IMR-90 (cell line): ENCODE results near the gene SLC12A7. TPM values are rescaled to one million over a fixed set of nuclear protein-coding genes. Genes with fewer than 3 reads are reported as not detected.

Source experiments
- ATAC-seq: fragments of 200-7000 bp; cut with Tn5 transposase; 2 replicates; pipeline ENCODE4 v1.9.1; 2020; ENCODE audit warnings: low read depth, mild to moderate bottlenecking, moderate library complexity
- BruUV-seq: library from RNA; stranded (reverse); fragments of 400-500 nt; replicated peaks from 2 replicates; lab custom pipeline; 2021; lab: Mats Ljungman, UMichigan
- CTCF ChIA-PET: fragments of 300-600 bp; formaldehyde crosslinking; extraction: SDS; loops from one replicate; lab custom pipeline; 2021; ENCODE audit warnings: antibody characterized with exemption; lab: Yijun Ruan, JAX
- POLR2A ChIA-PET: fragments of 300-600 bp; sonication (Branson Sonifier 250); formaldehyde crosslinking; loops from one replicate; lab custom pipeline; 2022; ENCODE audit warnings: antibody characterized with exemption; ENCODE audit not compliant: unreplicated experiment; lab: Charles Lee
- DNase-seq: peaks from one replicate; pipeline ENCODE4 v3.0.0; 2013
- H2AFZ ChIP-seq: replicated peaks from 2 replicates; pipeline ENCODE3; 2013; ENCODE audit warnings: low read length, mild to moderate bottlenecking; ENCODE audit not compliant: poor library complexity
- H2AK5ac ChIP-seq: 2 replicates; pipeline ENCODE4 v1.6.1; 2013; ENCODE audit warnings: low read depth, low read length, inconsistent platforms
- H2AK9ac ChIP-seq: replicated peaks from 2 replicates; pipeline ENCODE3; 2013; ENCODE audit warnings: mild to moderate bottlenecking, low read depth, low read length, moderate library complexity; ENCODE audit not compliant: poor library complexity
- H2BK120ac ChIP-seq: 2 replicates; pipeline ENCODE4 v1.6.1; 2013; ENCODE audit warnings: low read depth, low read length, inconsistent platforms
- H2BK15ac ChIP-seq: 3 replicates; pipeline ENCODE4 v1.6.1; 2013; ENCODE audit warnings: low read depth, low read length, inconsistent platforms
- H2BK20ac ChIP-seq: 2 replicates; pipeline ENCODE4 v1.6.1; 2013; ENCODE audit warnings: low read depth, mild to moderate bottlenecking, inconsistent platforms, low read length, moderate library complexity
- H2BK5ac ChIP-seq: 2 replicates; pipeline ENCODE4 v1.6.1; 2013; ENCODE audit warnings: mild to moderate bottlenecking, low read depth, low read length, inconsistent platforms; ENCODE audit not compliant: poor library complexity, severe bottlenecking
- H3K14ac ChIP-seq: replicated peaks from 2 replicates; pipeline ENCODE4 v1.6.1; 2013; ENCODE audit warnings: low read depth, low read length, inconsistent platforms
- H3K18ac ChIP-seq: 2 replicates; pipeline ENCODE4 v1.6.1; 2013; ENCODE audit warnings: low read depth, low read length, control low read depth
- H3K23ac ChIP-seq: 2 replicates; pipeline ENCODE4 v1.6.1; 2013; ENCODE audit warnings: low read depth, low read length, inconsistent platforms
- H3K27ac ChIP-seq: 2 replicates; pipeline ENCODE4 v1.5.1; 2013; ENCODE audit warnings: mild to moderate bottlenecking, control low read depth, low read length; ENCODE audit not compliant: insufficient read depth
- H3K27me3 ChIP-seq: 2 replicates; pipeline ENCODE4 v1.6.1; 2013; ENCODE audit warnings: low read length; ENCODE audit not compliant: control insufficient read depth, insufficient read depth
- H3K36me3 ChIP-seq: 2 replicates; pipeline ENCODE4 v1.6.1; 2013; ENCODE audit warnings: low read length, mixed read lengths; ENCODE audit not compliant: control insufficient read depth, insufficient read depth
- H3K4ac ChIP-seq: 2 replicates; pipeline ENCODE4 v1.6.1; 2013; ENCODE audit warnings: low read depth, low read length, inconsistent platforms
- H3K4me1 ChIP-seq: 2 replicates; pipeline ENCODE4 v1.6.1; 2013; ENCODE audit warnings: low read length, mixed read lengths; ENCODE audit not compliant: control insufficient read depth, insufficient read depth
- H3K4me2 ChIP-seq: 2 replicates; pipeline ENCODE4 v1.6.1; 2013; ENCODE audit warnings: low read depth, mild to moderate bottlenecking, control low read depth, low read length, moderate library complexity
- H3K4me3 ChIP-seq: 2 replicates; pipeline ENCODE4 v1.5.1; 2013; ENCODE audit warnings: low read depth, mild to moderate bottlenecking, control low read depth, low read length, moderate library complexity; ENCODE audit not compliant: insufficient read depth
- H3K56ac ChIP-seq: 2 replicates; pipeline ENCODE4 v1.6.1; 2013; ENCODE audit warnings: low read length, inconsistent platforms; ENCODE audit not compliant: insufficient read depth; ENCODE audit errors: extremely low read depth
- H3K79me1 ChIP-seq, 2 experiments: 2 replicates each; pipeline ENCODE4 v1.6.1; 2013; ENCODE audit warnings: low read length in 2 of 2, inconsistent platforms in 1 of 2, low read depth in 1 of 2
- H3K9ac ChIP-seq: 2 replicates; pipeline ENCODE4 v1.6.1; 2013; ENCODE audit warnings: low read depth, low read length, control low read depth
- H3K9me1 ChIP-seq: 2 replicates; pipeline ENCODE4 v1.6.1; 2013; ENCODE audit warnings: low read length, inconsistent platforms; ENCODE audit not compliant: insufficient read depth
- H3K9me3 ChIP-seq: 2 replicates; pipeline ENCODE4 v1.6.1; 2013; ENCODE audit warnings: low read length; ENCODE audit not compliant: control insufficient read depth, insufficient read depth
- H4K20me1 ChIP-seq: 2 replicates; pipeline ENCODE4 v1.6.1; 2013; ENCODE audit warnings: low read length, inconsistent platforms; ENCODE audit not compliant: insufficient read depth
- H4K5ac ChIP-seq: 2 replicates; pipeline ENCODE4 v1.6.1; 2013; ENCODE audit warnings: mild to moderate bottlenecking, low read depth, low read length, control low read depth
- H4K8ac ChIP-seq, 2 experiments: 2 replicates each; pipeline ENCODE4 v1.6.1; 2013; ENCODE audit warnings: low read depth in 2 of 2, low read length in 2 of 2, control low read depth in 1 of 2, inconsistent platforms in 1 of 2
- H4K91ac ChIP-seq: 2 replicates; pipeline ENCODE4 v1.6.1; 2013; ENCODE audit warnings: low read depth, low read length, inconsistent platforms; ENCODE audit not compliant: insufficient read depth
- BHLHE40 ChIP-seq: fragments of 150-350 bp; IDR thresholded peaks from 2 replicates; pipeline ENCODE4 v1.6.1; 2016; ENCODE audit warnings: mild to moderate bottlenecking, low read depth, low read length
- ELK1 ChIP-seq: fragments of 150-350 bp; IDR thresholded peaks from 2 replicates; pipeline ENCODE4 v1.6.1; 2016; ENCODE audit warnings: low read depth, mild to moderate bottlenecking, low read length, moderate library complexity, borderline replicate concordance
- MAFK ChIP-seq: IDR thresholded peaks from 2 replicates; pipeline ENCODE4 v1.6.1; 2012; ENCODE audit warnings: low read depth, low read length, improper control_type of control experiment
- MXI1 ChIP-seq: IDR thresholded peaks from 2 replicates; pipeline ENCODE4 v1.6.1; 2012; ENCODE audit warnings: low read depth, mild to moderate bottlenecking, low read length, moderate library complexity, borderline replicate concordance
- NFE2L2 ChIP-seq: fragments of 150-350 bp; IDR thresholded peaks from 2 replicates; pipeline ENCODE4 v1.6.1; 2016; ENCODE audit warnings: low read depth, mild to moderate bottlenecking, low read length
- RAD21 ChIP-seq: IDR thresholded peaks from 2 replicates; pipeline ENCODE4 v1.6.1; 2012; ENCODE audit warnings: low read length, improper control_type of control experiment
- SMC3 ChIP-seq: fragments of 150-350 bp; IDR thresholded peaks from 2 replicates; pipeline ENCODE4 v1.6.1; 2016; ENCODE audit warnings: low read depth, mild to moderate bottlenecking, antibody characterized with exemption, low read length, moderate library complexity
- WGBS, 2 experiments: methylation state at CpG; one replicate each; pipeline versions ENCODE4 v1.1.5 to v1.1.7; 2013; ENCODE audit warnings: missing lambda C conversion rate in 2 of 2; ENCODE audit not compliant: insufficient read length in 1 of 2; ENCODE audit errors: extremely low coverage in 2 of 2; 5-methylcytosine and 5-hydroxymethylcytosine counted together
- dilution Hi-C: fragments of 300-500 bp; cut with HindIII; formaldehyde crosslinking; loops from one replicate; pipeline ENCODE4 v1.14.3; 2018; ENCODE audit warnings: low sequenced_read_pairs; ENCODE audit not compliant: unreplicated experiment
- in situ Hi-C: fragments of 300-500 bp; cut with MboI; formaldehyde crosslinking; loops from 3 replicates; pipeline ENCODE4 v1.14.3; 2019; ENCODE audit warnings: low sequenced_read_pairs, inconsistent platforms, mixed read lengths
- intact Hi-C: fragments of 100-400 bp; cut with micrococcal nuclease; formaldehyde crosslinking; loops from 2 replicates; pipeline ENCODE4 v1.10.0; 2022
- polyA plus RNA-seq, 3 experiments: library from polyadenylated mRNA; depleted of rRNA; stranded (reverse); fragments of >200 nt; gene quantifications; 2 replicates each; pipeline ENCODE4 v1.2.3, GENCODE V29; 2012; ENCODE audit warnings: low replicate concordance in 1 of 3
- total RNA-seq: library from RNA; depleted of rRNA; stranded (reverse); fragments of >200 nt; gene quantifications from 2 replicates; pipeline ENCODE4 v1.2.3, GENCODE V29; 2012

SLC12A7 gene
- total and polyA plus RNA-seq, 2 of the 4 experiments (the other 2 are of a cell fraction) = 3.0 to 6.1 TPM

- 94% methylated on average over 25 of the region's 45 CpGs; no CpG with 5 or more reads in 1 of the 2 experiments for WGBS, 2 experiments
- Histone ChIP-seq H2AK9ac (no peak overlapping the region), H4K91ac (no peak overlapping the region), H2BK20ac (no peak overlapping the region), H3K36me3 (peaks cover 22% of the 10 kb centered on the region), H3K9ac (no peak overlapping the region), H3K4me1 (no peaks in the 10 kb centered on the region), H4K5ac (no peak overlapping the region), H3K4me2 (no peak overlapping the region), H3K14ac (no peak overlapping the region), H3K27ac (no peak overlapping the region), H3K9me3 (no peaks in the 10 kb centered on the region), H2BK120ac (no peak overlapping the region), H4K8ac (no peak overlapping the region), H2AK5ac (no peak overlapping the region), H3K18ac (no peak overlapping the region), H2BK5ac (no peak overlapping the region), H3K4me3 (no peak overlapping the region), H3K23ac (no peak overlapping the region), H3K56ac (no peak overlapping the region), H3K4ac (no peak overlapping the region), H3K79me1 (no peaks in the 10 kb centered on the region), H2BK15ac (no peak overlapping the region), H2AFZ (no peak overlapping the region), H3K9me1 (no peaks in the 10 kb centered on the region), H4K20me1 (no peaks in the 10 kb centered on the region), H3K27me3 (no peaks in the 10 kb centered on the region)
- intact Hi-C loops (no loop called here), in situ Hi-C loops (no loop called here), dilution Hi-C loops (no loop called here)
- ChIA-PET CTCF (no interaction called here), POLR2A (no interaction called here)
- no peak for TF ChIP-seq MAFK
- TF ChIP-seq BHLHE40 = no peak
- no peak for TF ChIP-seq ELK1
- TF ChIP-seq SMC3 = no peak
- TF ChIP-seq RAD21 = no peak
- TF ChIP-seq NFE2L2 = no peak
- no peak for TF ChIP-seq MXI1
- DNase-seq (no peak), ATAC-seq (no peak)
- BruUV-seq = no TSS peak
These were observed 44.4 kb downstream of the SLC12A7 start for GRCh38 chr5:1067141-1068121.
